Uterus (tissue), 2 donors: ENCODE measurements around the gene RASSF6.

Experiments used
- POLR2A ChIP-seq, 2 donors: fragments of 450-650 bp; IDR thresholded peaks; one replicate each; pipeline ENCODE4 v1.6.1; 2016; ENCODE audit warnings: antibody characterized with exemption in 2 of 2, mild to moderate bottlenecking in 1 of 2, moderate library complexity in 1 of 2
- TF ChIP-seq, protein P1 (sequence below), 4 experiments: fragments of 200-600 bp in 2 of 4; fragments of 450-650 bp in 2 of 4; sonication (generic) in 2 of 4; IDR thresholded peaks; one replicate each; pipeline ENCODE4 v1.5.1; 2016 to 2019; ENCODE audit warnings: antibody characterized with exemption in 4 of 4, mild to moderate bottlenecking in 2 of 4, moderate library complexity in 1 of 4

DNA sequence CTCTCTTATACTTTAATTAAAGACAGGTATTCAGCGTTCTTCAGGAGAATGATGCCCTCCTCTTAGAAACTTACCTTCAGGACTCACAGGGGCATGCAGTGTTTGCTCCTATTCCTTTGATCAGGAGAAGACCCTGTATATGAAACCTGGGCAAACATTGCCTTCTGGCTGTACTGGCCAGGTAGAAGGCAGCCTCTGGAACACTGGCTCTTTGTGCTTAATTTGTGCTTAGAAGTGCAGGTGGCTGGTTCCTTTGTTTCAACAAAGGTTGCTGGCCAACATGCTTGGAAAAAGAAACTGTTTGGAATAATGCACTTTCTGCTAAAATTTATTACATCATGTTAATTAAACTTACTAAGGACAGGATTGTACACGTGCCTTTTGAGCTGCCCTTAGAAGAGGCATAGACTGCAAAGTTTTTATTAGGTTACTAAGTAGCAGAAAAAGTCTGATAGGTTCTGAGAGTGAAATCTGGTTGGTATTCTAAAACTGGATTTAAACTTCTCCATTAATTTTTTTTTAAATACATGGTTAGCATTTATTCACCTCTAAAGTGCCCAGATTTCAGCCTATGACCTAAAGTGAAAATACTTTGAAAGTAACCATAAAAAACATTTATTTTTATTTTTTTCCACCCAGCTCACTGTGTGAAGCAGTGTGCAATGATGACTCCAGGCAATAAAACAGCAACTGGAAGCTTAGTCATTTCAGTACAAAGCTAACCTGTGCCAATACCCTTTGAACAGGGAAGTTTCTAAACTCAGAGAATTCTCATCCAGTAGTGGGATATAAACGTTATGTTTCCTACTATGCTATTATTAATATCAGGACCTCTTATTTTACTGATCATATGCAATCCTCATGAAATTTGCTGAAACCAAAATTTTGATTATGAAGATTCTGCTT is 11.3 kb downstream of the RASSF6 start:
- TF ChIP-seq, protein P1, sequence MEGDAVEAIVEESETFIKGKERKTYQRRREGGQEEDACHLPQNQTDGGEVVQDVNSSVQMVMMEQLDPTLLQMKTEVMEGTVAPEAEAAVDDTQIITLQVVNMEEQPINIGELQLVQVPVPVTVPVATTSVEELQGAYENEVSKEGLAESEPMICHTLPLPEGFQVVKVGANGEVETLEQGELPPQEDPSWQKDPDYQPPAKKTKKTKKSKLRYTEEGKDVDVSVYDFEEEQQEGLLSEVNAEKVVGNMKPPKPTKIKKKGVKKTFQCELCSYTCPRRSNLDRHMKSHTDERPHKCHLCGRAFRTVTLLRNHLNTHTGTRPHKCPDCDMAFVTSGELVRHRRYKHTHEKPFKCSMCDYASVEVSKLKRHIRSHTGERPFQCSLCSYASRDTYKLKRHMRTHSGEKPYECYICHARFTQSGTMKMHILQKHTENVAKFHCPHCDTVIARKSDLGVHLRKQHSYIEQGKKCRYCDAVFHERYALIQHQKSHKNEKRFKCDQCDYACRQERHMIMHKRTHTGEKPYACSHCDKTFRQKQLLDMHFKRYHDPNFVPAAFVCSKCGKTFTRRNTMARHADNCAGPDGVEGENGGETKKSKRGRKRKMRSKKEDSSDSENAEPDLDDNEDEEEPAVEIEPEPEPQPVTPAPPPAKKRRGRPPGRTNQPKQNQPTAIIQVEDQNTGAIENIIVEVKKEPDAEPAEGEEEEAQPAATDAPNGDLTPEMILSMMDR (IDR thresholded peaks at IDR 0.05) = no peak
- TF ChIP-seq POLR2A (IDR thresholded peaks at IDR 0.05) = no peak
